Activated gamma-delta T cell (primary cell): ENCODE measurements around the gene COMMD6.

ENCODE experiments used
- DNase-seq: peaks from one replicate; lab custom pipeline; 2025; lab: John Stamatoyannopoulos, UW

COMMD6 gene

GRCh38 chr13:75521956-75522355, 15.7 kb downstream of the COMMD6 start:
- no peak for DNase-seq

GRCh38 chr13:75518439-75519088, 19.1 kb downstream of the COMMD6 start:
- no peak for DNase-seq

DNA sequence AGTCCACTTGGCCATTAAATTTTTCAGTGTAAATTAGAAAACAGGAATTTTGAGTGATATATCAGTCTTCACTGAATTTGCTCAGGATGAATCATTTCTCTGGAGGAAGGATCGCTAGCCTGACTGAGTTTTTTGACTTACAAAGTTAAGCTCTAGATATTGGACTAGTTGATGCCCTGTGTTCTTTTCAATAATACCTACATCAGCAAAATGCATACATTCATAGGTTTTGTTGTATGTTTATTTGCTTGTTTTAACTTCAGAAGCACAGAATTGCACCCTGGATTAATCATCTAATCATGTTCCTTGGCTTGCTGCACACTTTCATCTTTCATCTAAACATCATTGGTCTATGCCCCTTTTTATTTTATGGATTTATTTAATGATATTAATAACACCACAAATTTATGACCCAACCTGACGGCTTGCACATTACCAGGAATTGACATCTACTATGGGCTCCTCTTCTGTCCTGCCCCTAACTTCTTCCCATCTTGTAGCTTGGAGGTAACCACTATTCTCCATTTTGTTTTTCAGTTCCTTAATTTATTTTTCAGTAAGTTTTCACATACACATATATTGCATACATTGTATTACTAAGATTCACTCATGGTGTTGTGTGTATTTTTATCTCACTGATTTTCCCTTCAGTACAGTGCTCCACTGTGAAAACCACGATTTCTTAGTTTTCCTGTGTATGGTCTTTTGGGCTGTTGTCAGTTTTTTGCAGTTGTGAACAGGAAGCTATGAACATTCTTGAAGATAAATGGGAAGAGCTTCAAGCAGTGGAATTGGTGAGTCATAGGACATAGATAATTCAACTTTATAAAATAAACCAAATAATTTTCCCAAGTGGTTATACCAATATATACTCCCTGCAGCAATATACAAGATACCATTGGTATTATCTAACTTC, 23.3 kb downstream of the COMMD6 start:
- DNase-seq, result no peak

- DNase-seq, result no peak
Measured at GRCh38 chr13:75513271-75513670, 24.4 kb downstream of the COMMD6 start.

- no peak for DNase-seq
Measured at GRCh38 chr13:75512253-75512652, 25.4 kb downstream of the COMMD6 start.

- no peak for DNase-seq
Measured at GRCh38 chr13:75511051-75511625, 26.5 kb downstream of the COMMD6 start.

DNA sequence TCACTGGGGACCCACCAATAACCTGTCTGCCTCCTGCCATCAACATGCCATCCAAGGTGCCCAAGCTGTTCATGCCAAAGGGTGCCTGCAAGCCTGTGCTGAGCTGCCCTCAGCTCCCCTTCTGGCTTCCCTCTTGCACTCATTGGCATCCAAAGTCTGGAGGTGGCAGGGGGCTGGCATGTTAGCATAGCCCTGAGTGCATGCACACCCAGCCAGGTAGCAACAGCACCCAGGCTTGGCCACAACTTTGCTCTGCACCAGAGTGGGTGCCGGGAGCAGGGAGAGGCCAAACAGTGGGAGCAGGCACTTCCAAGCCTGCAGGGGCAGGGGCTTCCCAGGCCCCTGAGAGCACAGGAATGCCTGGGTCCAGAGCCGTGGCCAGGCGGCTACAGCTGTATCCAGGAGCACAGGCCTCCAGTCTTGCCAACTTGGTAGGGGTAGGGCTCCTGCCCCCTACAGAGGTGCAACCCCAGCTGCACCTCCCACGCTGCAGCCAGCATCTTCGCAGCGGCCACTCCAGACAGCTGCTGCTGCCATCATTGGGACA, 29.6 kb downstream of the COMMD6 start:
- DNase-seq, result no peak

- DNase-seq, result no peak
Measured at GRCh38 chr13:75507027-75508001, 30.3 kb downstream of the COMMD6 start.

- DNase-seq, result no peak
Measured at GRCh38 chr13:75506018-75506417, 31.6 kb downstream of the COMMD6 start.

DNA sequence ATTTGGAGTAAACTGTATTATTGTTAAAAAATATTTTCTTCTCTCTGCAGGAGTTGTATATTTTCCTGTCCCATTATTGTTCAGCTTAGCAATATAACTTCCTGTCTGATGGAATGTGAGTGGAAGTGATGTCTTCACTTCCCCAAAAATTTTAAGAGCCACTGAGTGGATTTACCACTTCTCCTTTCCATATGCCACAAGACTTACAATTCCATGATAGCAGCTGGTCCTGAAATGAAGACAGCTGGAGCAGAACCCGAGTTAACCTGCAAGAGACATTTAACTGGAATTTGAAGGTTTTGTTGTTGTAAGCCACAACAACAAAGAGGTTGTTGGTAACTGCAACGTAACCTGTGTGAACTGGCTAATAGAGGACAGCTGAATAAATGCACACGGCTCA, 32.3 kb downstream of the COMMD6 start:
- no peak for DNase-seq

DNA sequence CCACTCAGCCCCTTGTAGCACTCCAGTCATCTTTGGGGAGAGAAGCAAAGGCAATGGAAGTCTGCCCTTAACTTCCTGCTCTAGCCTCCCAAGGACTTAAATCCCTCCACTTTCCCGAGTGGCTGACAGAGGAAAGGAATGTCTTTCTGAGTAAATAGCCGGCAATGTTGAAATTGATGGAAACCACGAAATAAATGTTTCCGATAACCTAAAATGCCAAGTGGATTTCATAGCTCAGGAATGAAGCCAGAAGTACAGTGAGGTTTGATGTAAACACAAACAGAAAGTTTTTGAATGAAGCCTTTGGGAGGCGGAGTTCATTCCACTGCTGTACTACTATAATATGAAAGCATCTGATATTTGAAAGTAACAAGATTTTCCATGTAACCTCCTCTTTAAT, 41.7 kb downstream of the COMMD6 start:
- DNase-seq, result no peak

GRCh38 chr13:75494491-75494890, 43.1 kb downstream of the COMMD6 start:
- no peak for DNase-seq

GRCh38 chr13:75493156-75493555, 44.5 kb downstream of the COMMD6 start:
- DNase-seq, result no peak

DNA sequence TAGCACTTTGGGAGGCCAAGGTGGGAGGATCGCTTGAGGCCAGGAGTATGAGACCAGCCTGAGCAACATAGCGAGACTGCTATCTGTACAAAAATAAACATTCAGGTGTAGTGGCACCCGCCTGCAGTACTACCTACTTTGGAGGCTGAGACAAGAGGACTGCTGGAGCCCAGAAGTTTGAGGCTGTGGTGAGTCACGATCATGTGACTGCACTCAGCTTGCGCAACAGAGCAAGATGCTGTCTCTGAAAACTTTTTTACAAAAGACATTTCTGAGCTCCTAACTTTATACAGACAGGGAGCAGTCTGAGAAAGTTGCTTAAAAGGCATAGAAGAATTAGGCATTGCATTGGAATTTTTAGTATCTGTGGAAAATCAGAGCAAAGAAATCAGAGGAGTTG, 45.3 kb downstream of the COMMD6 start:
- no peak for DNase-seq

- no peak for DNase-seq
Measured at GRCh38 chr13:75491376-75491775, 46.3 kb downstream of the COMMD6 start.

DNA sequence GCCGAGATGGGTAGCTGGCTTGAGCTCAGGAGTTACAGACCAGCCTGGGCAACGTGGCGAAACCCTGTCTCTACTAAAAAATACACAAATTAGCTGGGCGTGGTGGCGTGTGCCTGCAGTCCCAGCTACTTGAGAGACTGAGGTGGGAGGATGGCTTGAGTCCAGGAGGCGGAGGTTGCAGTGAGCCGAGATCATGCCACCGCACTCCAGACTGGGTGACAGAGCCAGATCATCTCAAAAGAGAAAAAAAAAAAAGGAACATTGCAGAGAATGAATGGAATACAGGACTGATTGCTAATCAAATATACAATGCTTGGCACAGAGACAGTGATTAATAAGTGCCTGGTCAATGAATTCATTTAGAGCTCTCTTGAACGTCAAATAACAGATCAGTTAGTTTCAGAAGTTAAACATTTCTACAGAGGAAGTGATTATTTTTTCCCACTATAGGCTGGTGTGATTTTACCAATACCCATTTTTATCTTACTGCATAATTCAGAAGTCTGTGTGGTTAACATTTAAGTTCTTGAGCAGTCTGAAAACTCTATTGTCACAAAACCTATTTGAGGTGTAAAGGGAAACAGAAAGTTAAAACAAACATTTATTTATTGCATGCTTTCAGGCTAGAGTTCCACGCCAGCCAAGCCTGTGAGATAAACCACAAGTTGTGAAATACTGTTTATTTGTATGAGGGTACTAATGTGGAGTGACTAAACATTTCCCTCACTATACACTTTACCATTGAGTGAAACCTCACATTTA, 48.0 kb downstream of the COMMD6 start:
- DNase-seq, result no peak

DNA sequence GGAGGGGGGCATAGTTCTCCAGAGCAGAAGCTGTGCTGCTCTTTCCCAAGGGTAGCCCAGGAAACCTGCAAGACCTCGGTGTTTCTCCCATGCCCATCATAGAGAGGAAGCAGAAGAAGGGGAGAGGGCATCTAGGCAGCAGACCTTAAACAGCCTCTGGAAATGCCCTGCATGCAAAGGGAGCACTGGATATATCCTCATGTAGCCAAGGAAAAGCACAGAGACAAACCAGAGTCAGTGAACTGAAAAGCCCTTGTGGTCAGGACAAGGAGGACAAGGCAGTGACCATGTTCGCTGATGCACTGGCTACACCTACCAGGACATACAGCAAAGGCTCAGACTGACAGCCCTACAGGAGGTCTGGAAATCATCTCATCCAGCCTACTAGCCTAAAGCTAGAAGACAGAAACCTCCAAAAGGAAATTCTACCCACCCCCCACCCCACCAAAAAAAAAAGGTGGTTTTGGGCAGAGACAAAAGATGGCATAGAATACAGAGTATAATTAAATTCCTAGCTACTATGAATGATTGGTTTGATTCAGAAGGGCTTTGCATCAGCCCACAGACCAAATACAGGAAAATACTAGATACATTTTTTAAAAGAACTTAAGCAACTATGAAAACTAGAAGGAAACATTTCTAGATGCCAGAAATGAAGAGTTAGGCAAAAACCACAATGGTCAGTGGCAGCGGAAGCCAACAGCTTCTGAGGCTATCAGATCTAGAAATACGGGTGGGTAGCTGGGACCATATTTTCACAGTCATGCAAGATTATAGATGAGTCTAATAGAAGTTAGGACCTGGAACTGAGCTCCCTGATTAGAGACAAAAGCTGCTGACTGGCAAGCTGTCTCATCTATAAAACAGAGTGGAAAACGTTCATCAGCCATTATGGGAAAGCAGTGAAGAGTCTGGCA, 51.2 kb downstream of the COMMD6 start:
- no peak for DNase-seq

DNA sequence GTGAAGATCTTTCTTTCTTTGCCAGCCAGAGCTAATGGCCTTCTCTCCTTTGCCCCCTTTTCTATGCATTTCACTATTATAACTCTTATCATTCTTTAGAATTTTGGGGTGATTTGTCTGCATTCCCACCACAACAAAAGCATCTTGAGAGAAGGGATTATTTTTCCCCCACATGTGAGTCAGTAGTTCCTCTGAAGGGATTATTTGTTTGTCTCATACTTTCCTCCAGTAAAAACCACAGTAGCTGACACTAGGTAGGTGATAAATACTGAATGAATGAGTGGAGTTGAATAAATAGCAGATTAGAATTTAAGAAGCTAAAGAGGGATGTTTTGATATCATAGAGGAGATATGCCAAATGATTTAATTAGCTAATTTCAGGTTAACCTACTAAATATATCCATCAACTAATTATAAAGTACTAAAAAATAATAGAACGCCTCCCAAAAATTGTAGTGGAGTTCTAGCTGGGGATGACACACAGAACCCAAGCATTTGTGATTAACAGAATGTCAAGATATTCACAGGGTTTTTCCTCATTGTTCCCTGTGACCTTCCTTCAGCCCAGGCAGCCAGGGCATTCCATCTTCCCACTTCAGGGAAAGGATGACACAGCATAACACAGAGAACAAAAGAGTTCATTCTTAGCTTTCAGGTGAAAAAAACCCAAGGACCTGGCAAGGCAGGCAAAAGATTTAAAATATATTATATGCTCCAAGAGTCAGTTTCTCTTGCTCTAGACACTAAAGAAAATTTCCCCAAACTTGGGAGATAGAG, 52.2 kb downstream of the COMMD6 start:
- no peak for DNase-seq

DNA sequence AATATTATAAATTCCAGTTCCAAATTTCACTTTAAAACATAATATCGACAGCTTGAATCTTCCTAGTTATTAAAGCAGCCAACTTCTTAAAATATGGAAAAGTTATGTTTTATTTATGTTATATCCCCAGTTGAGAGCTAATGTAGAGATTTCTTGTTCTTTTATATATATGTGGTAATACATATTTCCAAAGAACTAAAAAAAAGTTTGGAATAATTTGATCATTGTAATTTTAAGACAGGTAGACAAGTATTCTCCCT, 54.9 kb downstream of the COMMD6 start:
- no peak for DNase-seq
